Heart left ventricle (tissue), 16 donors: ENCODE data around the gene TTC16. TPM values are rescaled to one million over a fixed set of nuclear protein-coding genes. Genes with fewer than 3 reads are reported as not detected.
A peak's percentile ranks its signal among the peaks of the same experiment; 100 is the strongest.

Experiments
- ATAC-seq, 4 donors: fragments of 200-7000 bp; cut with Tn5 transposase; one replicate each; pipeline ENCODE4 v1.9.1; 2020 to 2022; ENCODE audit warnings: moderate library complexity in 4 of 4, mild to moderate bottlenecking in 3 of 4, moderate number of reproducible peaks in 1 of 4
- DNase-seq, 5 donors: peaks; one replicate each; pipeline ENCODE4 v3.0.0-alpha.2; 2020
- H3K27ac ChIP-seq, 12 donors: fragments of 200-600 bp; sonication (generic) in 4 of 12; one replicate each; pipeline versions ENCODE4 v1.5.0 to v1.8.0; 2016 to 2022; ENCODE audit warnings: mild to moderate bottlenecking in 2 of 12
- H3K27me3 ChIP-seq, 9 donors: fragments of 200-600 bp; sonication (generic) in 2 of 9; one replicate each; pipeline versions ENCODE4 v1.5.1 to v1.8.0; 2016 to 2022; ENCODE audit warnings: mild to moderate bottlenecking in 3 of 9
- H3K36me3 ChIP-seq, 9 donors: fragments of 200-600 bp; sonication (generic) in 2 of 9; one replicate each; pipeline versions ENCODE4 v1.5.0 to v1.8.0; 2018 to 2022; ENCODE audit warnings: mild to moderate bottlenecking in 2 of 9
- H3K4me1 ChIP-seq, 12 donors: fragments of 200-600 bp; sonication (generic) in 4 of 12; one replicate each; pipeline versions ENCODE4 v1.5.0 to v1.8.0; 2016 to 2022; ENCODE audit warnings: mild to moderate bottlenecking in 3 of 12
- H3K4me3 ChIP-seq, 12 donors: fragments of 200-600 bp; sonication (generic) in 4 of 12; one replicate each; pipeline versions ENCODE4 v1.5.0 to v1.8.0; 2017 to 2022; ENCODE audit warnings: mild to moderate bottlenecking in 9 of 12, moderate library complexity in 4 of 12
- H3K9me3 ChIP-seq, 12 donors: fragments of 200-600 bp; sonication (generic) in 4 of 12; one replicate each; pipeline versions ENCODE4 v1.5.0 to v1.8.0; 2016 to 2022; ENCODE audit warnings: mild to moderate bottlenecking in 1 of 12
- POLR2A ChIP-seq, 2 donors: fragments of 450-650 bp; IDR thresholded peaks; one replicate each; pipeline ENCODE4 v1.6.1; 2017; ENCODE audit warnings: antibody characterized with exemption in 2 of 2, mild to moderate bottlenecking in 2 of 2, moderate library complexity in 2 of 2
- WGBS, 4 donors: extraction: QIAGEN DNeasy Blood & Tissue Kit in 2 of 4; methylation state at CpG; one replicate each; pipeline versions ENCODE4 v1.1.5 to v1.1.7; 2013 to 2018; 5-methylcytosine and 5-hydroxymethylcytosine counted together
- intact Hi-C, 10 donors: fragments of 100-400 bp; cut with DNase I; formaldehyde crosslinking; loops; one replicate each; pipeline versions ENCODE4 v1.11.1 to v1.14.2; 2022
- polyA plus RNA-seq, 2 donors: library from polyadenylated mRNA; stranded (reverse); fragments of 200-250 nt; gene quantifications; one replicate each; pipeline ENCODE4 v1.2.3, GENCODE V29; 2013
- total RNA-seq, 9 donors: library from RNA; depleted of rRNA in 2 of 9; stranded (reverse); fragments of >200 nt in 2 of 9; fragmentation: NEBNext Ultra II Directional in 3 of 9; extraction: Animal tissue kit (Norgen Biotek cat#: 25700) in 3 of 9; gene quantifications; one replicate each; pipeline versions ENCODE4 v1.1.0 to v1.2.4, GENCODE V29; 2016 to 2023
- TF ChIP-seq, protein P1 (sequence below), 12 donors: fragments of 200-600 bp; sonication (generic) in 4 of 12; IDR thresholded peaks; one replicate each; pipeline versions ENCODE4 v1.5.0 to v1.8.0; 2018 to 2022; ENCODE audit warnings: antibody characterized with exemption in 12 of 12, mild to moderate bottlenecking in 5 of 12
- donor health status: ischemic (EF 13 %, LVEDD 7.1; RV severe dilation, severe dysfunction).
- donor health status: healthy with polysubstance abuse.
- donor health status: DM: no; HTN: yes; CAD: no.
- donor health status: DM: no; HTN: no; CAD: no.
- donor health status: ischemic (EF 25% LVEDD 6.9; RV normal size, moderate dysfunction).
- donor health status: ischemic (EF 25% LVEDD 5.7; RV mildly dilated, moderate dysfunction).
- donor health status: healthy.
- donor health status: DM: yes; HTN: yes; CAD: no.
- donor health status: ischemic (EF 35%, LVEDD 5.7; RV mildly dilated, moderate dysfunction).
- donor health status: nonischemic (EF 11% LVEDD 7.7; RV severe dilation, severe dysfunction).
- donor health status: DM: yes; HTN: yes; CAD: no.
- donor health status: PGD.
- donor health status: ischemic (EF 29% LVEDD 5.4; RV normal size, mild dysfunction).
- donor health status: nonischemic (EF 23%, LVEDD 6.1; RV moderate dilation, normal function).

The TTC16 gene
- total and polyA plus RNA-seq, 11 donors = 0.09 to 0.61 (median 0.27) TPM; not detected in 2

DNA sequence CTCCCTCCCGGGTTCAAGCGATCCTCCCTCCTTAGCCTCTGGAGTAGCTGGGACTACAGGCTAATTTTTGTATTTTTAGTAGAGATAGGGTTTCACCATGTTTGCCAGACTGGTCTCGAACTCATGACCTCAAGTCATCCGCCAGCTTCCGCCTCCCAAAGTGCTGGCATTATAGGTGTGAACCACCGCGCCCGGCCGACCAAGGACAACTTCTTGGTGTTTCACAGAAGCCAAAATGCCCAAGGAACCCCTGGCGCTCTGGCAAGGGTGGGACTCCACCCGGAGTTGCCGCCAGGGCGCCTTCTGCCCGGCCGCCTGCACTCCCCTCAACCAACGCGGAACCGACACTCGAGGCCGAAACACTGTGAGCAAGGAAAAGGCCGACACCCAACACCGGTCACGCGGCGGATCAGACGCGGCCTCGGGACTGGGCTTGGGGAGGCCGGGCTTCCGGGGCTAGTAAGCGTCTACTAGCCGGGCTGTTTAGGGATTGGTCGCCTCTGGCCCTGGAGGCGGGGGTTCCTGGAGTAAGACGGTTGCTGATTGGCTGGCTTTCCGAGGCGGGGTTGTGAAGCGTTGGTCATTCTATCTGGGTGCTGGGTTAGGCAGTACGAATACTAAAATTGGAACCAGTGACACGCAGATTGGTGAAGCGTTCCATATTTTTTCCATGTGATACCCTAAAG lies 16.8 kb upstream of the TTC16 start:
- Histone ChIP-seq H3K4me1 (peaks cover 0 to 14% (median 8%) of the 10 kb centered on the region in 12 donors), H3K9me3 (no peaks in the 10 kb centered on the region), H3K4me3 (peak overlapping the region in 9 of 12 donors; percentile 23 to 49 (median 38)), H3K27me3 (no peaks in the 10 kb centered on the region), H3K27ac (peak overlapping the region; percentile 26 to 92 (median 87)), H3K36me3 (no peaks in the 10 kb centered on the region)
- 11 to 17% (median 14%) methylated on average over 37 to 41 of the region's 41 CpGs for WGBS, 4 donors
- TF ChIP-seq POLR2A (IDR thresholded peaks at IDR 0.05) = peak in 1 of 2 donors; percentile 67
- TF ChIP-seq, protein P1, sequence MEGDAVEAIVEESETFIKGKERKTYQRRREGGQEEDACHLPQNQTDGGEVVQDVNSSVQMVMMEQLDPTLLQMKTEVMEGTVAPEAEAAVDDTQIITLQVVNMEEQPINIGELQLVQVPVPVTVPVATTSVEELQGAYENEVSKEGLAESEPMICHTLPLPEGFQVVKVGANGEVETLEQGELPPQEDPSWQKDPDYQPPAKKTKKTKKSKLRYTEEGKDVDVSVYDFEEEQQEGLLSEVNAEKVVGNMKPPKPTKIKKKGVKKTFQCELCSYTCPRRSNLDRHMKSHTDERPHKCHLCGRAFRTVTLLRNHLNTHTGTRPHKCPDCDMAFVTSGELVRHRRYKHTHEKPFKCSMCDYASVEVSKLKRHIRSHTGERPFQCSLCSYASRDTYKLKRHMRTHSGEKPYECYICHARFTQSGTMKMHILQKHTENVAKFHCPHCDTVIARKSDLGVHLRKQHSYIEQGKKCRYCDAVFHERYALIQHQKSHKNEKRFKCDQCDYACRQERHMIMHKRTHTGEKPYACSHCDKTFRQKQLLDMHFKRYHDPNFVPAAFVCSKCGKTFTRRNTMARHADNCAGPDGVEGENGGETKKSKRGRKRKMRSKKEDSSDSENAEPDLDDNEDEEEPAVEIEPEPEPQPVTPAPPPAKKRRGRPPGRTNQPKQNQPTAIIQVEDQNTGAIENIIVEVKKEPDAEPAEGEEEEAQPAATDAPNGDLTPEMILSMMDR (IDR thresholded peaks at IDR 0.05) = peak in 4 of 12 donors; percentile 16 to 29 (median 24)
- intact Hi-C loops = loop anchor here in 1 of 10 donors (1.0 kb wide), 1 partner anchor 16 kb away; the partner anchor contains the start of gene PTRH1
- peak; percentile 97 to 99 (median 98) for DNase-seq
- peak; percentile 99 for ATAC-seq

DNA sequence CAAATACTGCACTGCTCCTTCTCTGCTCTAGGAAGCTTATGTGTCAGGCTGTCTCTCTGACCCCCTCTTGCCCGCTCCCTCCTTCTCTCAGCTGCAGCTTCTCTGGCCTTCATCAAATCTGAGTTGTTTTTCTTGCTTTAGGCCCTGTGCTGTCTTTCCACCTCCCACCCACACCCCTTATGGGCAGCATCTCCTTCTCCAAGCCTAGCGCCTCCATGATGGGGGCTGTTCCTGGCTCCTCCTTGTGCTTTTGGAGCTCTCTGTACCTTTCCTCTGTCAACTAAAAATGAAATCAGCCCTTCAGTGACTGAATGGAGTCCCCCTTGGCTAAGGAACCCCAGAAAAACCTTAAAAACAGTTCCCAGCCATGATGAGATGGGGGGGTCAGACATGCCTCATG lies 15.7 kb upstream of the TTC16 start:
- Histone ChIP-seq H3K36me3 (no peaks in the 10 kb centered on the region), H3K4me1 (peaks cover 0 to 14% (median 8%) of the 10 kb centered on the region in 12 donors), H3K27me3 (no peaks in the 10 kb centered on the region), H3K4me3 (no peak overlapping the region), H3K9me3 (no peaks in the 10 kb centered on the region), H3K27ac (peak overlapping the region in 9 of 12 donors; percentile 69 to 90 (median 86))
- no peak for ATAC-seq
- WGBS, 4 donors = 94 to 99% (median 97%) methylated on average over 2 of the region's 2 CpGs
- intact Hi-C loops = no loop called here
- no peak for TF ChIP-seq POLR2A (IDR thresholded peaks at IDR 0.05)
- TF ChIP-seq, protein P1 (IDR thresholded peaks at IDR 0.05) = no peak
- DNase-seq = no peak

DNA sequence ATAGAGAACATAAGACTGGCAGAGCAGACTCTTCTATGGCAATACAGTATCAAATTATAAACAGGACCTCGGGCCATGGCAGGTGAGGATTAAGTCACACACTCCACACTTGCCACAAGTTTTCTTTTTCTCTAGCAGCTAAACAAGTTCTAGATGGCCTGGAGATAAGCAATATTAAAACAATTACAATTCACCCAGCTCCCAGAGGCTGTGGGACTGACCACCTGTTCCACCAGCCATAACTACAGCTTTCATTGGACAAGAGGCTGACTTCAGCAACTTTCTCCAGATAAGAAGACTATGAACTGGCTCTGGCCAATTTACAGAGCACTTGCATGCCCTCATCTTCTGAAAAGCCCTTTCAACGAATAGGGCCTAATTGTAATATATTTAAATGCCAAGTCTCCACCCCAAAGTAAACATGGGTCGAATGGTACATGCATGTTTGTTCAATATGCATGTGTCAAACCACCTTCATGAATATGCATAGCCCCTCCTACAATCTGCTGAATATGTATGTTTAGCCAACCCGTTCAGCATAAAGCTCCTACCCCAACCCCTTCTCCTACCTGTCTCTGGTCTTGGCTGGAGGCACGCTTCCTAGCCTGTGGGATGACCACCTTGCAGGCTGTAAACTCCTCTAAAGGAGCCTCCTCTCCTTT lies 15.2 kb upstream of the TTC16 start:
- Histone ChIP-seq H3K4me1 (peaks cover 0 to 14% (median 8%) of the 10 kb centered on the region in 12 donors), H3K36me3 (no peaks in the 10 kb centered on the region), H3K9me3 (no peaks in the 10 kb centered on the region), H3K27ac (no peak overlapping the region), H3K27me3 (no peaks in the 10 kb centered on the region), H3K4me3 (no peak overlapping the region)
- WGBS, 4 donors = 83 to 87% (median 86%) methylated on average over 5 of the region's 5 CpGs
- ATAC-seq (no peak), DNase-seq (no peak)
- TF ChIP-seq, protein P1 (IDR thresholded peaks at IDR 0.05) = no peak
- TF ChIP-seq POLR2A (IDR thresholded peaks at IDR 0.05) = no peak
- intact Hi-C loops = no loop called here

DNA sequence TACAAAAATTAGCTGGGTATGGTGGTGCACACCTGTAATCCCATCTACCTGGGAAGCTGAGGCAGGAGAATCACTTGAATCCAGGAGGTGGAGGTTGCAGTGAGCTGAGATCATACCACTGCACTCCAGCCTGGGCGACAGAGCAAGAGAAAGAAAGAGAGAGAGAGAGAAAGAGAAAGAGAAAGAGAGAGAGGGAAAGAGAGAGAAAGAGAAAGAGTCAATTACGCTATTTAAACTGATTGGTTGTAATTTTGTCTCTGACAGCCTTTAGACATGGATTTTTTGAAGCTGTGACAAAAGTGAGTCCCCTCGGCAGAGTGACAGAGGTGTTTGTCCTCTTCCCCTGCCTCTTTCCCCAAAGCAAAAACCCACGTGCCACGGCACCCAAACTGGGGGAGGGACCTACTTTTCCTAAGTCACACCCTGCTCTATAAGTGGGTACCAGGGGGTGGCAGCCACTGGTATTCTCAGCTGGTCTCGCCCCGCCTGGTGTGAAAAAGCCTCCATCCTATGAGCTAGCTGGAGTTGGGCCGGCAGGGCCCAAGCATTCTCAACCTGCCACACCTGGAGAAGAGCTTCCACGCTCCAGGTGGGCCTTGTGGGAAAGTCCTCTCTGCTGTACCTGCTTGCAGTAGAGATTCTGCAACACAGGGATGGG lies 12.5 kb upstream of the TTC16 start:
- ATAC-seq = no peak

More for the DNA sequence above, 12.5 kb upstream of the TTC16 start:
- no peaks in the 10 kb centered on the region for H3K36me3 ChIP-seq
- intact Hi-C loops = no loop called here
- H3K9me3 ChIP-seq = no peaks in the 10 kb centered on the region
- no peak overlapping the region for H3K27ac ChIP-seq
- no peak for DNase-seq
- H3K4me1 ChIP-seq = peaks cover 0 to 22% (median 8%) of the 10 kb centered on the region in 12 donors
- H3K27me3 ChIP-seq = no peaks in the 10 kb centered on the region
- TF ChIP-seq, protein P1 (IDR thresholded peaks at IDR 0.05) = no peak
- no peak for TF ChIP-seq POLR2A (IDR thresholded peaks at IDR 0.05)
- 74 to 84% (median 81%) methylated on average over 9 of the region's 9 CpGs for WGBS, 4 donors
- H3K4me3 ChIP-seq = no peak overlapping the region
